Lower lobe of right lung (tissue), 2 donors: Measurements from ENCODE around the gene FNBP1. TPM values are rescaled to one million over a fixed set of nuclear protein-coding genes. Genes with fewer than 3 reads are reported as not detected.
"Not testable (repeated sequence)": the region's sequence is repeated elsewhere in the genome, so short reads cannot be mapped to it uniquely, and the experiment has no call there.

ENCODE experiments used
- ATAC-seq, 2 donors: fragments of 200-7000 bp; cut with Tn5 transposase; one replicate each; pipeline ENCODE4 v1.9.1; 2020 to 2022; ENCODE audit warnings: mild to moderate bottlenecking in 2 of 2, moderate library complexity in 2 of 2
- DNase-seq: peaks from one replicate; pipeline ENCODE4 v3.0.0-alpha.2; 2020
- H3K27ac ChIP-seq: fragments of 200-600 bp; one replicate; pipeline ENCODE4 v1.8.0; 2022
- H3K27me3 ChIP-seq: fragments of 200-600 bp; one replicate; pipeline ENCODE4 v1.8.0; 2022; ENCODE audit warnings: low read depth
- H3K36me3 ChIP-seq: fragments of 200-600 bp; one replicate; pipeline ENCODE4 v1.8.0; 2022; ENCODE audit warnings: mild to moderate bottlenecking
- H3K4me1 ChIP-seq: fragments of 200-600 bp; one replicate; pipeline ENCODE4 v1.8.0; 2022
- H3K4me3 ChIP-seq: fragments of 200-600 bp; one replicate; pipeline ENCODE4 v1.8.0; 2022; ENCODE audit warnings: mild to moderate bottlenecking
- H3K9me3 ChIP-seq: fragments of 200-600 bp; one replicate; pipeline ENCODE4 v1.8.0; 2022
- intact Hi-C: fragments of 100-400 bp; cut with DNase I; formaldehyde crosslinking; loops from one replicate; pipeline ENCODE4 v1.11.0; 2022
- total RNA-seq: library from RNA; stranded (reverse); fragmentation: NEBNext Ultra II Directional; extraction: Animal tissue kit (Norgen Biotek cat#: 25700); gene quantifications from one replicate; pipeline ENCODE4 v1.2.1, GENCODE V29; 2021
- TF ChIP-seq, protein P1 (sequence below): fragments of 200-600 bp; IDR thresholded peaks from one replicate; pipeline ENCODE4 v1.8.0; 2022; ENCODE audit warnings: antibody characterized with exemption, mild to moderate bottlenecking
- donor health status: DM: no; HTN: yes; CAD: no; lungs with severe emphysema.

The FNBP1 gene
- total RNA-seq, 1 donor from 2014 or later: 61.1 TPM

DNA sequence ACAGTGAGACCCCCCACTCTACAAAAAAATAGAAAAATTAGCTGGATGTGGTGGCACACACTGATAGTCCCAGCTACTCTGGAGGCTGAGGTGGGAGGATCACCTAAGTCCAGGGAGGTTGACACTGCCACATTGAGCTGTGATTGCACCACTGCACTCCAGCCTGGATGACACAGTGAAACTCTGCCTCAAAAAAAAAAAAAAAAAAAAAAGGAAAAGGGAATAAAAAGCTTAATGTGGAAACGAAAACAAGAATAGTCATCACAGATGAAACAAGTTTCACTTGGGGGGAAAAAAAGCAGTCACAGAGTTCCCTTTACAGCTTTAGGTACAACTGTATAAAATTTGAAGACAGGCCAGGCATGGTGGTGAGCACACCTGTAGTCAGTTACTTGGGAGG, 84.2 kb downstream of the FNBP1 start:
- H3K9me3 ChIP-seq: no peaks in the 10 kb centered on the region
- ATAC-seq: no peak
- no peaks in the 10 kb centered on the region for H3K27me3 ChIP-seq
- no peak for DNase-seq
- peak overlapping the region; percentile 0 for H3K27ac ChIP-seq
- no peak overlapping the region for H3K4me3 ChIP-seq
- peaks cover 22% of the 10 kb centered on the region for H3K36me3 ChIP-seq
- H3K4me1 ChIP-seq: peaks cover 43% of the 10 kb centered on the region
- intact Hi-C loops: no loop called here
- TF ChIP-seq, protein P1, sequence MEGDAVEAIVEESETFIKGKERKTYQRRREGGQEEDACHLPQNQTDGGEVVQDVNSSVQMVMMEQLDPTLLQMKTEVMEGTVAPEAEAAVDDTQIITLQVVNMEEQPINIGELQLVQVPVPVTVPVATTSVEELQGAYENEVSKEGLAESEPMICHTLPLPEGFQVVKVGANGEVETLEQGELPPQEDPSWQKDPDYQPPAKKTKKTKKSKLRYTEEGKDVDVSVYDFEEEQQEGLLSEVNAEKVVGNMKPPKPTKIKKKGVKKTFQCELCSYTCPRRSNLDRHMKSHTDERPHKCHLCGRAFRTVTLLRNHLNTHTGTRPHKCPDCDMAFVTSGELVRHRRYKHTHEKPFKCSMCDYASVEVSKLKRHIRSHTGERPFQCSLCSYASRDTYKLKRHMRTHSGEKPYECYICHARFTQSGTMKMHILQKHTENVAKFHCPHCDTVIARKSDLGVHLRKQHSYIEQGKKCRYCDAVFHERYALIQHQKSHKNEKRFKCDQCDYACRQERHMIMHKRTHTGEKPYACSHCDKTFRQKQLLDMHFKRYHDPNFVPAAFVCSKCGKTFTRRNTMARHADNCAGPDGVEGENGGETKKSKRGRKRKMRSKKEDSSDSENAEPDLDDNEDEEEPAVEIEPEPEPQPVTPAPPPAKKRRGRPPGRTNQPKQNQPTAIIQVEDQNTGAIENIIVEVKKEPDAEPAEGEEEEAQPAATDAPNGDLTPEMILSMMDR: no peak

DNA sequence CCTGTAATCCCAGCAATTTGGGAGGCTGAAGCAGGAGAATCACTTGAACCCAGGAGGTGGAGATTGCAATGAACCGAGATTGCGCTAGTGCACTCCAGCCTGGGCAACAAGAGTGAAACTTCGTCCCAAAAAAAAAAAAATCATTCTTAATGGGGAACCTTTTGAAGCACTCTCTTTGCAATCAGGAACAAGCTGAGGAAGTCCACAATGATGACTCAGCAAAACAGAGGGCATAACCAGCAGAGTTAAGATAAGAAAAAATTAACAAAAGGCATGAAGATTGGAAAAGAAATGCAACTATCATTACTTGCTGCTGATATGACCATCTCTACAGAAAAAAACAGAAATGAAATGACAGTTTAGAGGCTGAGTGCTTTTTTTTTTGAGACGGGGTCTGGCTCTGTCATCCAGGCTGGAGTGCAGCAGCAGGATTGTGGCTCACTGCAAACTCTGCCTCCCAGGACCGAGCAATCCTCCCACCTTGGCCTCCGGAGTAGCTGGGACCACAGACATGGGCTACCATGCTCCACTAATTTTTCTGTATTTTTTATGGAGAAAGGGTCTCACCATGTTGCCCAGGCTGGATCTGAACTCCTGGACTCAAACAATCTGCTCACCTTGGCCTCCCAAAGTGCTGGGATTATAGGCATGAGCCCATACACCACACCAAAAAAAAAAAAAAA, 88.0 kb downstream of the FNBP1 start:
- Histone ChIP-seq H3K9me3 (no peaks in the 10 kb centered on the region), H3K27me3 (no peaks in the 10 kb centered on the region), H3K27ac (peak overlapping the region; percentile 34), H3K4me1 (peaks cover 17% of the 10 kb centered on the region), H3K36me3 (peaks cover 47% of the 10 kb centered on the region), H3K4me3 (no peak overlapping the region)
- ATAC-seq (peak; percentile 69 to 74), DNase-seq (no peak)
- TF ChIP-seq, protein P1: no peak
- intact Hi-C loops: no loop called here

DNA sequence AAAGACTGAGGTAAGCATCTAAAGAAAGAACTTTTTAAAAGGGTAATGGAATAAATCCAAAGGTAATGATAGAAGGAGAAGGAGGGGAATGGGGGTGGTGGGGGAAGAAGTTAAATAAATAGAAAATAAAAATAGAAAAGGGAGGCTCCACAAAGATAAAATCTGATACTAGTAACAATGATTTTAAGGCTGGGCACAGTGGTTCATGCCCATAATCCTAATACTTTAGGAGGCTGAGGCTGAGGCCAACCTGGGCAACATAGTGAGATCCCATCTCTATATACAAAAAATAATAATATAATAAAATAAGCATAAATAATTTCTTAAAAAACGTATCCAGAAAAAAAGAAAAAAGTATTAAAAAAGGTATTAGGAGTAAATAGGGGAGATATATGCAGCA, 89.3 kb downstream of the FNBP1 start:
- no peak for ATAC-seq
- H3K36me3 ChIP-seq: peaks cover 47% of the 10 kb centered on the region
- TF ChIP-seq, protein P1: no peak
- intact Hi-C loops: no loop called here
- no peak for DNase-seq
- H3K27me3 ChIP-seq: no peaks in the 10 kb centered on the region
- H3K4me3 ChIP-seq: no peak overlapping the region
- no peaks in the 10 kb centered on the region for H3K9me3 ChIP-seq
- no peak overlapping the region for H3K27ac ChIP-seq
- peaks cover 17% of the 10 kb centered on the region for H3K4me1 ChIP-seq

DNA sequence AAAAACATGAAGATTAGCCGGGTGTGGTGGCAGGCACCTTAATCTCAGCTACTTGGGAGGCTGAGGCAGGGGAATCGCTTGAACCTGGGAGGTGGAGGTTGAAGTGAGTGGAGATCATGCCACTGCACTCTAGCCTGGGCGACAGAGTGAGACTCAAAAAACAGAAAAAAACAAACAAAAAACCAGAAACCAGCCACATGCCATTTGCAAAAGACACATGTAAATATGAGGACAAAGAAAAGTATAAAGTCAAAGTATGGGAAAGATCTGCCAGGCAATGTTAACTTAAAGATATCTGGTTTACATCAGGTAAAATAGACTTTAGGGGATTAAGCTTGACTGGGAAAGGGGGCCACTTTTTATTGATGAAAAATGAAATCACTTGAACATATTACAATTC, 90.7 kb downstream of the FNBP1 start:
- no peak for DNase-seq
- Histone ChIP-seq H3K4me3 (no peak overlapping the region), H3K9me3 (no peaks in the 10 kb centered on the region), H3K27ac (no peak overlapping the region), H3K4me1 (peaks cover 17% of the 10 kb centered on the region), H3K36me3 (peaks cover 36% of the 10 kb centered on the region), H3K27me3 (no peaks in the 10 kb centered on the region)
- ATAC-seq: no peak
- intact Hi-C loops: no loop called here
- TF ChIP-seq, protein P1: no peak

DNA sequence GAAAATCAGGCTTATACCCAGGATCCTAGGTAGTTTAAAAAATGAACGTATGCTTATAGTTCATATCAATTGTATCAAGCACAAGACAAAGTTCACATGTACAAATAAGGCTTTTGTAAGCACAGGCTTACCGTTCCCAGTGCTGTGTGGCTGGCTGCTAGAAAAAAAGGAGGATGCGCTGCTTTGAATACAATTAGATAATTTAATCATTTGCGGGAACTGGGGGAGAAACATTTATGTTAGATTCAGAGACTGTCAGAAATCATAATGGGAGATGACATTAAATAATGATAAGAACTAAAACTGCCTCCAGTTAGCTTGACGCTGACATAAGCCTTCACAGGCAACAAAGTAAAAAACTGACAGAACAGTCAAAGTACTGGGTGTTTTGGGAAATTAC, 93.2 kb downstream of the FNBP1 start:
- DNase-seq (no peak), ATAC-seq (no peak)
- no peaks in the 10 kb centered on the region for H3K9me3 ChIP-seq
- H3K27ac ChIP-seq: no peak overlapping the region
- TF ChIP-seq, protein P1: no peak
- peaks cover 23% of the 10 kb centered on the region for H3K4me1 ChIP-seq
- no peak overlapping the region for H3K4me3 ChIP-seq
- H3K36me3 ChIP-seq: peaks cover 25% of the 10 kb centered on the region
- intact Hi-C loops: no loop called here
- no peaks in the 10 kb centered on the region for H3K27me3 ChIP-seq

DNA sequence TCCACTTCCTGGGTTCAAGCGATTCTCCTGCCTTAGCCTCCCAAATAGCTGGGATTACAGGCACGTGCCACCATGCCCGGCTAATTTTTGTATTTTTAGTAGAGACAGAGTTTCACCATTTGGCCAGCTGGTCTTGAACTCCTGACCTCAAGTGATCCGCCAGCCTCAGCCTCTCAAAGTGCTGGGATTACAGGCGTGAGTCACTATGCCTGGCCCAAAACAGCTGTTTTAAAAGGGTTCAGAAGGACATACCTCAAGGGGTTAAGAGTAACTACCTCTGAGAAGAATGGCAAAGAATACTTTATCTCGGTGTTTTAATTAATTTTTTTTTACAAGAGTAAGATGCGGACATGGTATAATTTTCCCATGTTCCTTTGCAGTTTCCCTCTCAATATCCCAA, 94.4 kb downstream of the FNBP1 start:
- ATAC-seq, intact Hi-C loops, H3K9me3 ChIP-seq, DNase-seq, H3K4me3 ChIP-seq, H3K27ac ChIP-seq, H3K27me3 ChIP-seq: not testable (repeated sequence)
- H3K36me3 ChIP-seq: peaks cover 25% of the 10 kb centered on the region
- H3K4me1 ChIP-seq: peaks cover 22% of the 10 kb centered on the region
